Gastroesophageal sphincter (tissue), 3 donors: ENCODE data around the gene FCAR.
"Not testable (repeated sequence)": the region's sequence is repeated elsewhere in the genome, so short reads cannot be mapped to it uniquely, and the experiment has no call there.

Experiments used
- POLR2A ChIP-seq, 2 donors: fragments of 450-650 bp; IDR thresholded peaks; one replicate each; pipeline ENCODE4 v1.6.1; 2017; ENCODE audit warnings: antibody characterized with exemption in 2 of 2, mild to moderate bottlenecking in 2 of 2, moderate library complexity in 1 of 2
- POLR2AphosphoS5 ChIP-seq: sonication (generic); formaldehyde crosslinking; IDR thresholded peaks from one replicate; pipeline ENCODE4 v1.6.1; 2017; ENCODE audit warnings: antibody characterized with exemption
- TF ChIP-seq, protein P1 (sequence below), 4 experiments: fragments of 200-600 bp in 2 of 4; fragments of 450-650 bp in 2 of 4; sonication (generic) in 1 of 4; IDR thresholded peaks; one replicate each; pipeline ENCODE4 v1.5.1; 2017 to 2019; ENCODE audit warnings: antibody characterized with exemption in 4 of 4, mild to moderate bottlenecking in 2 of 4, moderate library complexity in 2 of 4

DNA sequence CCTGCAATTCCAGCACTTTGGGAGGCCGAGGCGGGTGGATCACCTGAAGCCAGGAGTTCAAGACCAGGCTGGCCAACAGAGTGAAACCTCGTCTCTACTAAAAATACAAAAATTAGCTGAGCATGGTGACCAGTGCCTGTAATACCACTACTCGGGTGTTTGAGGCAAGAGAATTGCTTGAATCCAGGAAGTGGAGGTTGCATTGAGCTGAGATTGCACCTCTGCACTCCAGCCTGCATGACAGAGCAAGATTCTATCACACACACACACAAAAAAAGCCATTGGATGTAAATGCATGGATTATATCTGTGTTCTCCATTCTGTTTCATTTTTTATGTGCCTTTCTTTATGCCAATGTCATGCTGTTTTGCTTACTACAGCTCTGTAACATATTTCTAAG is 49.6 kb upstream of the FCAR start:
- not testable (repeated sequence) for TF ChIP-seq POLR2A (IDR thresholded peaks at IDR 0.05); POLR2AphosphoS5
- TF ChIP-seq, protein P1, sequence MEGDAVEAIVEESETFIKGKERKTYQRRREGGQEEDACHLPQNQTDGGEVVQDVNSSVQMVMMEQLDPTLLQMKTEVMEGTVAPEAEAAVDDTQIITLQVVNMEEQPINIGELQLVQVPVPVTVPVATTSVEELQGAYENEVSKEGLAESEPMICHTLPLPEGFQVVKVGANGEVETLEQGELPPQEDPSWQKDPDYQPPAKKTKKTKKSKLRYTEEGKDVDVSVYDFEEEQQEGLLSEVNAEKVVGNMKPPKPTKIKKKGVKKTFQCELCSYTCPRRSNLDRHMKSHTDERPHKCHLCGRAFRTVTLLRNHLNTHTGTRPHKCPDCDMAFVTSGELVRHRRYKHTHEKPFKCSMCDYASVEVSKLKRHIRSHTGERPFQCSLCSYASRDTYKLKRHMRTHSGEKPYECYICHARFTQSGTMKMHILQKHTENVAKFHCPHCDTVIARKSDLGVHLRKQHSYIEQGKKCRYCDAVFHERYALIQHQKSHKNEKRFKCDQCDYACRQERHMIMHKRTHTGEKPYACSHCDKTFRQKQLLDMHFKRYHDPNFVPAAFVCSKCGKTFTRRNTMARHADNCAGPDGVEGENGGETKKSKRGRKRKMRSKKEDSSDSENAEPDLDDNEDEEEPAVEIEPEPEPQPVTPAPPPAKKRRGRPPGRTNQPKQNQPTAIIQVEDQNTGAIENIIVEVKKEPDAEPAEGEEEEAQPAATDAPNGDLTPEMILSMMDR (IDR thresholded peaks at IDR 0.05): not testable (repeated sequence)
